ENCODE results near the gene LRRC7.
"Not testable (repeated sequence)": the region's sequence is repeated elsewhere in the genome, so short reads cannot be mapped to it uniquely, and the experiment has no call there.

LRRC7 gene

GRCh38 chr1:69888016-69888415, 320.3 kb downstream of the LRRC7 start:
- DNase-seq (ENCODE audit: low read depth) = not testable (repeated sequence)

- no peak for DNase-seq (ENCODE audit: low read depth)
Observed at GRCh38 chr1:69888657-69889056, 320.9 kb downstream of the LRRC7 start.

- DNase-seq (ENCODE audit: low read depth) = no peak
Observed at GRCh38 chr1:69898403-69898947, 330.8 kb downstream of the LRRC7 start.

GRCh38 chr1:69911301-69911801, 343.6 kb downstream of the LRRC7 start:
- DNase-seq (ENCODE audit: low read depth) = peak; percentile 89

GRCh38 chr1:69913977-69914376, 346.3 kb downstream of the LRRC7 start:
- peak; percentile 82 for DNase-seq (ENCODE audit: low read depth)

- peak; percentile 38 for DNase-seq (ENCODE audit: low read depth)
Observed at GRCh38 chr1:69914976-69915765, 347.4 kb downstream of the LRRC7 start.

GRCh38 chr1:69919129-69919921, 351.6 kb downstream of the LRRC7 start:
- DNase-seq (ENCODE audit: low read depth) = no peak

GRCh38 chr1:69919922-69920273, 352.2 kb downstream of the LRRC7 start:
- no peak for DNase-seq (ENCODE audit: low read depth)

GRCh38 chr1:69920426-69920825, 352.7 kb downstream of the LRRC7 start:
- DNase-seq (ENCODE audit: low read depth) = no peak

- no peak for DNase-seq (ENCODE audit: low read depth)
Observed at GRCh38 chr1:69921486-69921885, 353.8 kb downstream of the LRRC7 start.

- not testable (repeated sequence) for DNase-seq (ENCODE audit: low read depth)
Observed at GRCh38 chr1:69928234-69928633, 360.5 kb downstream of the LRRC7 start.

GRCh38 chr1:69929308-69930057, 361.8 kb downstream of the LRRC7 start:
- DNase-seq (ENCODE audit: low read depth) = no peak

GRCh38 chr1:69930396-69930795, 362.7 kb downstream of the LRRC7 start:
- no peak for DNase-seq (ENCODE audit: low read depth)

GRCh38 chr1:69932760-69933159, 365.0 kb downstream of the LRRC7 start:
- no peak for DNase-seq (ENCODE audit: low read depth)

GRCh38 chr1:69940231-69940630, 372.5 kb downstream of the LRRC7 start:
- DNase-seq (ENCODE audit: low read depth) = no peak

GRCh38 chr1:69940816-69941215, 373.1 kb downstream of the LRRC7 start:
- no peak for DNase-seq (ENCODE audit: low read depth)

GRCh38 chr1:69943030-69943429, 375.3 kb downstream of the LRRC7 start:
- DNase-seq (ENCODE audit: low read depth) = no peak

GRCh38 chr1:69946935-69947334, 379.2 kb downstream of the LRRC7 start:
- no peak for DNase-seq (ENCODE audit: low read depth)

- DNase-seq (ENCODE audit: low read depth) = no peak
Observed at GRCh38 chr1:69947837-69948236, 380.1 kb downstream of the LRRC7 start.

GRCh38 chr1:69952676-69953075, 385.0 kb downstream of the LRRC7 start:
- DNase-seq (ENCODE audit: low read depth) = no peak

- not testable (repeated sequence) for DNase-seq (ENCODE audit: low read depth)
Observed at GRCh38 chr1:69962452-69962851, 394.7 kb downstream of the LRRC7 start.

GRCh38 chr1:69967245-69967766, 399.6 kb downstream of the LRRC7 start:
- peak; percentile 44 for DNase-seq (ENCODE audit: low read depth)

All from EH (cell line).